ENCODE measurements around the gene SDK1. TPM values are rescaled to one million over a fixed set of nuclear protein-coding genes. Genes with fewer than 3 reads are reported as not detected.

Gene SDK1
- total and polyA plus RNA-seq, 2 of the 8 experiments (the other 6 are each of a cell fraction or from before 2014, with no cell fraction given), result 3.3 to 7.2 TPM

- TF ChIP-seq CHD1 (IDR thresholded peaks at IDR 0.05; ENCODE audit: low read depth, low read length), result no peak
- no peak for TF ChIP-seq SIX5 (IDR thresholded peaks at IDR 0.05; ENCODE audit: low read depth, low read length)
- no peak for TF ChIP-seq RAD21 (IDR thresholded peaks at IDR 0.05 in 1 of 2, conservative IDR thresholded peaks at IDR 0.05 in 1 of 2; ENCODE audit: low read depth in 2 of 2, low read length in 2 of 2)
- TF ChIP-seq CREB1 (IDR thresholded peaks at IDR 0.05), result no peak
- no peak for TF ChIP-seq TEAD4 (IDR thresholded peaks at IDR 0.05; ENCODE audit: low read depth, low read length)
- TF ChIP-seq, protein P1, sequence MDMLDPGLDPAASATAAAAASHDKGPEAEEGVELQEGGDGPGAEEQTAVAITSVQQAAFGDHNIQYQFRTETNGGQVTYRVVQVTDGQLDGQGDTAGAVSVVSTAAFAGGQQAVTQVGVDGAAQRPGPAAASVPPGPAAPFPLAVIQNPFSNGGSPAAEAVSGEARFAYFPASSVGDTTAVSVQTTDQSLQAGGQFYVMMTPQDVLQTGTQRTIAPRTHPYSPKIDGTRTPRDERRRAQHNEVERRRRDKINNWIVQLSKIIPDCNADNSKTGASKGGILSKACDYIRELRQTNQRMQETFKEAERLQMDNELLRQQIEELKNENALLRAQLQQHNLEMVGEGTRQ (IDR thresholded peaks at IDR 0.05; ENCODE audit: low read length), result no peak
- TF ChIP-seq CHD7 (IDR thresholded peaks at IDR 0.05; ENCODE audit: insufficient replicate concordance, low read length), result no peak
Observed at GRCh38 chr7:4119848-4120247, 818.8 kb downstream of the SDK1 start (continued).
